HepG2 (cell line): Measurements from ENCODE around the gene NBR1. TPM values are rescaled to one million over a fixed set of nuclear protein-coding genes. Genes with fewer than 3 reads are reported as not detected.

Source experiments
- BCLAF1 ChIP-seq: fragments of 450-650 bp; IDR thresholded peaks from 2 replicates; pipeline ENCODE4 v1.6.1; 2017; ENCODE audit warnings: mild to moderate bottlenecking
- ERF ChIP-seq: IDR thresholded peaks from 2 replicates; pipeline ENCODE4 v1.6.1; 2018; ENCODE audit warnings: missing biosample characterization, missing genetic modification reagents
- FOSL2 ChIP-seq: sonication (generic); formaldehyde crosslinking; IDR thresholded peaks from 2 replicates; pipeline ENCODE4 v1.4.0; 2020; ENCODE audit warnings: missing genetic modification reagents
- GATAD1 ChIP-seq: IDR thresholded peaks from 2 replicates; pipeline ENCODE4 v1.6.1; 2016; ENCODE audit warnings: missing genetic modification reagents, missing compliant biosample characterization
- HBP1 ChIP-seq: IDR thresholded peaks from 2 replicates; pipeline ENCODE4 v1.6.1; 2016; ENCODE audit warnings: low read depth, control low read depth
- HOMEZ ChIP-seq: IDR thresholded peaks from 2 replicates; pipeline ENCODE4 v1.6.1; 2016; ENCODE audit warnings: low read depth
- IKZF5 ChIP-seq: IDR thresholded peaks from 2 replicates; pipeline ENCODE4 v1.6.1; 2018; ENCODE audit warnings: missing genetic modification reagents, mild to moderate bottlenecking, missing compliant biosample characterization
- KDM4B ChIP-seq: sonication (generic); formaldehyde crosslinking; IDR thresholded peaks from 2 replicates; pipeline ENCODE4 v1.4.0; 2020; ENCODE audit warnings: missing genetic modification reagents
- MBNL3 ChIP-seq: fragments of 250-450 bp; sonication (Bioruptor Pico); conservative IDR thresholded peaks from 2 replicates; pipeline ENCODE4 v1.8.0; 2022; ENCODE audit warnings: mild to moderate bottlenecking, inconsistent platforms
- MYPOP ChIP-seq: sonication (generic); formaldehyde crosslinking; IDR thresholded peaks from 2 replicates; pipeline ENCODE4 v1.8.1; 2023; ENCODE audit warnings: mild to moderate bottlenecking, moderate library complexity, missing genetic modification reagents
- PBX3 ChIP-seq: sonication (generic); formaldehyde crosslinking; IDR thresholded peaks from 2 replicates; pipeline ENCODE4 v1.8.1; 2023; ENCODE audit warnings: missing genetic modification reagents, inconsistent platforms, borderline replicate concordance
- RBFOX2 ChIP-seq: fragments of 200-400 bp; formaldehyde crosslinking; IDR thresholded peaks from 2 replicates; pipeline ENCODE4 v1.6.1; 2017; ENCODE audit warnings: low read depth, mild to moderate bottlenecking, low read length
- SUZ12 ChIP-seq: fragments of 150-350 bp; IDR thresholded peaks from 2 replicates; pipeline ENCODE4 v1.6.1; 2014; ENCODE audit warnings: low read depth, low read length
- ZMYM4 ChIP-seq: sonication (generic); formaldehyde crosslinking; IDR thresholded peaks from 2 replicates; pipeline ENCODE4 v1.8.1; 2023; ENCODE audit warnings: mild to moderate bottlenecking, missing genetic modification reagents
- ZNF12 ChIP-seq: sonication (generic); formaldehyde crosslinking; IDR thresholded peaks from 2 replicates; pipeline ENCODE4 v1.5.0; 2020; ENCODE audit warnings: missing genetic modification reagents
- ZNF44 ChIP-seq: sonication (generic); formaldehyde crosslinking; IDR thresholded peaks from 2 replicates; pipeline ENCODE4 v1.5.1; 2020; ENCODE audit warnings: mild to moderate bottlenecking, missing genetic modification reagents
- ZNF460 ChIP-seq: sonication (generic); formaldehyde crosslinking; IDR thresholded peaks from 2 replicates; pipeline ENCODE4 v1.5.1; 2020; ENCODE audit warnings: missing genetic modification reagents, mild to moderate bottlenecking, borderline replicate concordance
- ZNF792 ChIP-seq: IDR thresholded peaks from 2 replicates; pipeline ENCODE4 v1.6.1; 2016
- polyA plus RNA-seq, 8 experiments: library from polyadenylated mRNA; depleted of rRNA in 3 of 8; stranded (reverse) in 7 of 8; unstranded in 1 of 8; fragments of >200 nt; fragmentation: Illumina TruSeq in 4 of 8; extraction: Trizol in 4 of 8; gene quantifications; 2 replicates each; pipeline versions ENCODE4 v1.2.1 to v1.2.3, GENCODE V29; 2011 to 2016; ENCODE audit warnings: low read depth in 4 of 8, missing spikeins in 1 of 8, mixed read lengths in 1 of 8; ENCODE audit not compliant: insufficient read depth in 1 of 8
- total RNA-seq, 5 experiments: library from RNA; depleted of rRNA; stranded (reverse); fragments of >200 nt; fragmentation: Illumina TruSeq; extraction: Trizol; gene quantifications; 2 replicates each; pipeline ENCODE4 v1.2.3, GENCODE V29; 2016; ENCODE audit warnings: low read depth in 1 of 5

The NBR1 gene
- total and polyA plus RNA-seq, 2 of the 13 experiments (the other 11 are each of a cell fraction or from before 2014, with no cell fraction given): 51.7 to 121 TPM

GRCh38 chr17:43211480-43212402, 40.7 kb downstream of the NBR1 start, which contains the start of gene TMEM106A (continued):
- TF ChIP-seq HOMEZ (CRISPR knock-in tag) (no peak), IKZF5 (CRISPR knock-in tag) (peak; percentile 58), ZMYM4 (CRISPR knock-in tag) (no peak), ERF (CRISPR knock-in tag) (peak; percentile 77), MYPOP (CRISPR knock-in tag) (peak; percentile 76; the same call in 1 of the 2 replicates), GATAD1 (CRISPR knock-in tag) (no peak; the same call in none of the 2 replicates), FOSL2 (peak; percentile 43), ZNF44 (CRISPR knock-in tag) (no peak), ZNF792 (CRISPR knock-in tag) (no peak), ZNF460 (CRISPR knock-in tag) (no peak), PBX3 (0 out of 2 replicates have a peak, but pooled peaks have one; percentile 52), HBP1 (CRISPR knock-in tag) (peak; percentile 52; the same call in 1 of the 2 replicates), SUZ12 (no peak), BCLAF1 (no peak), MBNL3 (CRISPR knock-in tag) (no peak), ZNF12 (CRISPR knock-in tag) (no peak), RBFOX2 (peak; percentile 73), KDM4B (CRISPR knock-in tag) (no peak)
